GM18507 (cell line): ENCODE measurements around the gene PRELID1.
"Not testable (repeated sequence)": the region's sequence is repeated elsewhere in the genome, so short reads cannot be mapped to it uniquely, and the experiment has no call there.

Experiments used
- DNase-seq: peaks from one replicate; pipeline ENCODE4 v3.0.0; 2011; ENCODE audit warnings: low read depth; ENCODE audit not compliant: insufficient read length; ENCODE audit errors: extremely low spot score
- FAIRE-seq: peaks from 2 replicates; lab custom pipeline; 2011; peaks lifted over from hg19 to GRCh38; lab: Jason Lieb, UNC

Gene PRELID1

GRCh38 chr5:177303121-177303924, at the start of gene PRELID1, which contains the start of gene RAB24:
PRELID1 (plus strand) TSS chr5:177303799; CDS start chr5:177303986, 187 bp downstream.
RAB24 (minus strand) TSS chr5:177303719; CDS start chr5:177303288, 431 bp downstream.
- DNase-seq (peak; percentile 79), FAIRE-seq (peak; percentile 62)

DNA sequence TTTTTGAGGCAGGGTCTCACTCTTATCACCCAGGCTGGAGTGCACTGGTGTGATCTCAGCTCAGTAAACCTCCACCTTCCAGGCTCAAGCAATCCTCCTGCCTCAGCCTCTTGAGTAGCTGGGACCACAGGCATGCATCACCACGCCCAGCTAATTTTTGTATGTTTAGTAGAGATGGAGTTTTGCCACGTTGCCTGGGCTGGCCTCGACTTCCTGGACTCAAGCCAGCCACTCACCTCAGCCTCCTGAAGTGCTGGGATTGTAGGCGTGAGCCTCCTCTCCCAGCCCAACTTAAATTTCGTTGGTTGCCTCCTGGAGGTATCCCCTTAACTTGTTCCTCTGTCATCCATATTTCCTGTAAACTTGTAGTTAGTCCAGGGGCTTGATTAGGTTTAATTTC, 47.3 kb upstream of the PRELID1 start:
- DNase-seq: no peak
- no peak for FAIRE-seq

DNA sequence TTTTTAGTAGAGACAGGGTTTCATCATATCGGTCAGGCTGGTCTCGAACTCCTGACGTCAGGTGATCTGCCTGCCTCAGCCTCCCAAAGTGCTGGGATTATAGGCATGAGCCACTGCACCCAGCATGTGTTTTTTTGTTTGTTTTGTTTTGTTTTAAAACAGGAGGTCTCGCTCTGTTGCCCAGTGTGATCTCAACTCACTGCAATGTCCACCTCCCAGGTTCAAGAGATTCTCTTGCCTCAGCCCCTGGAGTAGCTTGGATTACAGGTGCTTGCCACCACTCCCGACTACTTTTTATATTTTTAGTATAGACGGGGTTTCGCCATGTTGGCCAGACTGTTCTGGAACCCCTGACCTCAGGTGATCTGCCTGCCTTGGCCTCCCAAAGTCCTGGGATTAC, 44.9 kb upstream of the PRELID1 start:
- FAIRE-seq, DNase-seq: not testable (repeated sequence)

- FAIRE-seq: no peak
- DNase-seq: no peak
These were observed 42.6 kb upstream of the PRELID1 start for GRCh38 chr5:177260961-177261360.

GRCh38 chr5:177261510-177261909, 42.1 kb upstream of the PRELID1 start:
- no peak for FAIRE-seq

DNA sequence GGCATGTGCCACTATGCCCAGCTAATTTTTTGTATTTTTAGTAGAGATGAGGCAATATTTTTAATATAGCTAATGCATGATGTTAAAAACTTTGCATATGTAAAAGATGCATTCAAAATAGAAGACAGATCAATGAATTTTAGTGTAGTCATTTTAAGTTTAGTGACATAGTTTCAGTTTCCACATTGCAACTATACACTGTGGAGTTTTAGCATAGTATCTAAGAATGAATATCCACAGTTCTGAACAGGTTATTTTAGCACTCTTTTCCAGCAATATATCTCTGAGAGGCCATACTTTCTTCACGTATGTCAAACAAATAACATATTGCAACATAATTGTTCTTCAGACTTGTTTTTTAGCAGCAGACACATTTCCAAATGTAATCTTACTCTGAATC, 39.4 kb upstream of the PRELID1 start:
- no peak for FAIRE-seq

More at GRCh38 chr5:177261510-177261909, 42.1 kb upstream of the PRELID1 start:
- no peak for DNase-seq

DNA sequence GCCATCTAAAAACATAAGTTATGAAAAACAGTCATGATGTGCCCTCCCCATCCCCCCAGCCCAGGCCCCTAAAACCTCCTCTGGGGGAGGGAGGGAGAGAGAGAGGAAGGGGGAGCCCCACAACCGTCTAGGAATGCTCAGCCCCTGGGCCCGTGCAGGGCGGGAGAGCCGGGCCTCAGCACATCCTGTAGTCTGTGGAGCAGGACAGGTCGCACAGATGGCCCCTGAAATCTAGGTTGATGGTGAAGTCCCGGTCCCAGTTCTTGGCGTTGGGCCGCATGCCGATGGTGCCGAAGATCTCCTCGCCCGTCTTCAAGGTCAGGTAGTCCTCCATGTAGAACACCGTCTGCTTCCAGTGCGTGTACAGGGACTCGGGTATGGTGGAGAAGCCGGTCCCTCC, 38.2 kb upstream of the PRELID1 start:
- no peak for DNase-seq
- FAIRE-seq: no peak

More for the DNA sequence above, 39.4 kb upstream of the PRELID1 start:
- DNase-seq: no peak

GRCh38 chr5:177269232-177269895, 34.2 kb upstream of the PRELID1 start:
- DNase-seq: no peak
- FAIRE-seq: no peak

GRCh38 chr5:177269976-177270375, 33.6 kb upstream of the PRELID1 start:
- FAIRE-seq: no peak
- no peak for DNase-seq

GRCh38 chr5:177270653-177271052, 32.9 kb upstream of the PRELID1 start:
- DNase-seq (no peak), FAIRE-seq (no peak)

DNA sequence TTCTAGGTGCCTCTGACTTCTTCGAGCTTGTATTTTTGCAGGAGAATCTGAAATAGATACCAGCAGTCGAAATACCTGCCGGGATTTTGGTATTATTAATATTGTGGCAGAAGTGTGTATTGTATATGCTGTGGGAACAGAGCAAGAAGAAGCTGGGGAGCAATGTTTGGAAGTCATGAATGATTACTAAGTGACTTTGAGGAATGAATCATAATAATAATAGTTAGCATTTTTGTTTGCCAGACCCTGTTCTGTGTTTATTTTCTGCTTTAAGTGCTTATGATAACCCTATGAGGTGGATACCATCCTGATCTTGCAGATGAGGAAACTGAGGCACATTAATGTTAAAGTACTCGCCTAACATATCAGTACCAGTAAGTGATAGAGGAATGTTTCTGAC, 32.5 kb upstream of the PRELID1 start:
- FAIRE-seq: no peak
- DNase-seq: no peak

DNA sequence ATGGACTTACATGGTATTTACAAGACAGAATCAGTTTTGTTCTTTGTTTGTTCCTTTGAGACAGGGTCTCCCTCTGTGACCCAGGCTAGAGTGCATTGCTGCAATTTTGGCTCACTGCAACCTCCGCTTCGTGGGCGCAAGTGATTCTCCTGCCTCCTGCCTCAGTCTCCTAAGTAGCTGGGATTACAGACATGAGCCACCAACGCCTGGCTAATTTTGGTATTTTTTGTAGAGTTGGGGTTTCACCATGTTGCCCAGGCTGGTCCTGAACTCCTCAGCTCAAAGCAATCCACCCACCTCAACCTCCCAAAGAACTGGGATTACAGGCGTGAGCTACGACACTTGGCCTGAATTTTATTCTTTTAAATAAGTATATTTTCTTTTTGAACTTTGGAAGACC, 27.7 kb upstream of the PRELID1 start:
- DNase-seq: no peak
- FAIRE-seq: no peak

DNA sequence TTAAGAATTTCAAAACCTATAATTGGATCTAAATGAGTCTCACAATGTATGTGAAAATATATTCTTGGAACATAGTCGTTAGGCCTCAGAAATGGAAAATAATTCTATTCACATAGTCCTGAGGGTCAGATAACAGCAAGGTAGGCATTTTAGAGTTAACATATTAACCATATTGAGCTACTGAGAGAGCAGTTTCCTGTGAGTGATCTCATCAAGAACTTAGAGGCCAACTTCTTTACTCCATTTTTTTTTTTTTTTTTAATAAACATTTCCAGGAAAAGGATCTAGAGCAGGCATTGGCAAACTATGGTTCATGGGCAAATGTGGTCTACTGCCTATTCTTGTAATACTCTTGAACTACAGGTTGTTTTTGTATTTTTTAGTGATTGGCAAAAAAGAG, 26.7 kb upstream of the PRELID1 start:
- FAIRE-seq: no peak
- DNase-seq: no peak

GRCh38 chr5:177288191-177288590, 15.4 kb upstream of the PRELID1 start:
- no peak for FAIRE-seq
- DNase-seq: no peak

DNA sequence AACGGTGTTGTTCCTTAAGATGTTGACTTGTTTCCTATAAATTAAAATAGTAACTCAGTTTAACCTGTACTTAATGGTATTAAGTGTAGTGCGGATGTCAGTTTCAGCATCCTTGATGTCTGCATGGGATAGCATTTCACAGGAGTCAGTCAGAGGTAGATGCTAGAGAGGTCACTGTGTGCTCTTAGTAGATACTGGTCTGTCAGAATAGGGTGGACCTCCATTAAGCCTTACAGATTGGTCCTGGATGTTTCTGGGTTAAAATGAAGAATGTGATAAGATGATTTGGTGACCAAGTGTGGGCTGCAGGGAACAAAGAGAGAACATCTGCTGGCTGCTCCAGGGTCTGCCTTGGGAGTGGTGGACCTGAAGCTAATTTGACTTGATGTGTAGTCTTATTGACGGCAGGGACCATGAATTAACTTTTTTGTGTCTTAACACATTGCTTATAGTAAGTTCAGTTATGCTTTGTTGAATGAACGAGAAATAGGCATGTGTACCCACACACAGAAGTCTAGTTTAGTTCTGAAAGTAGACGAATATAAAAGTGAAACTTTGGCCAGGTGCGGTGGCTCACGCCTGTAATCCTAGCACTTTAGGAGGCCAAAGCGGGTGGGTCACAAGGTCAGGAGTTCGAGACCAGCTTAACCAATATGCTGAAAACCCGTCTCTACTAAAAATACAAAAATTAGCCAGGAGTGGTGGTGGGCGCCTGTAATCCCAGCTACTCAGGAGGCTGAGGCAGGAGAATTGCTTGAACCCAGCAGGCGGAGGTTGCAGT, 12.6 kb upstream of the PRELID1 start:
- no peak for DNase-seq
- FAIRE-seq: peak; percentile 94

DNA sequence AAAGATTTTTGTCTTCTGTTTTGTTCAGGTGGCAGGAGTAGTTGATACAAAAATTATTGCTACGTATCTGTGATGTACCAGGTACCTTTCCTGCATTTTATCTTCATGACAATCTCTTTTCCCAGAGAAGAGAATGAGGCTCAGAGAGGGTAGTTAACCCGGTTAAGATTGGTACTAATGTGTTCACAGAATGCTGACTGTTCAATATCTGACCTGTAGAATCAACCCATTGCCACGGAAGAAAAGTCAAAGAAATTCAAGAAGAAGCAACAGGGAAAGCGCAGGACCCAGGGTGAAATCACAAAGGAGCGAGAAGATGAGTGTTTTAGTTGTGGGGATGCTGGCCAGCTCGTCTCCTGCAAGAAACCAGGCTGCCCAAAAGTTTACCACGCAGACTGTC, 11.9 kb upstream of the PRELID1 start:
- FAIRE-seq (no peak), DNase-seq (no peak)

DNA sequence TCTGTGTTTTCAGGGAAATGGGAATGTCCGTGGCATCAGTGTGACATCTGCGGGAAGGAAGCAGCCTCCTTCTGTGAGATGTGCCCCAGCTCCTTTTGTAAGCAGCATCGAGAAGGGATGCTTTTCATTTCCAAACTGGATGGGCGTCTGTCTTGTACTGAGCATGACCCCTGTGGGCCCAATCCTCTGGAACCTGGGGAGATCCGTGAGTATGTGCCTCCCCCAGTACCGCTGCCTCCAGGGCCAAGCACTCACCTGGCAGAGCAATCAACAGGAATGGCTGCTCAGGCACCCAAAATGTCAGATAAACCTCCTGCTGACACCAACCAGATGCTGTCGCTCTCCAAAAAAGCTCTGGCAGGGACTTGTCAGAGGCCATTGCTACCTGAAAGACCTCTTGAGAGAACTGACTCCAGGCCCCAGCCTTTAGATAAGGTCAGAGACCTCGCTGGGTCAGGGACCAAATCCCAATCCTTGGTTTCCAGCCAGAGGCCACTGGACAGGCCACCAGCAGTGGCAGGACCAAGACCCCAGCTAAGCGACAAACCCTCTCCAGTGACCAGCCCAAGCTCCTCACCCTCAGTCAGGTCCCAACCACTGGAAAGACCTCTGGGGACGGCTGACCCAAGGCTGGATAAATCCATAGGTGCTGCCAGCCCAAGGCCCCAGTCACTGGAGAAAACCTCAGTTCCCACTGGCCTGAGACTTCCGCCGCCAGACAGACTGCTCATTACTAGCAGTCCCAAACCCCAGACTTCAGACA, 9.6 kb upstream of the PRELID1 start:
- DNase-seq (no peak), FAIRE-seq (no peak)

DNA sequence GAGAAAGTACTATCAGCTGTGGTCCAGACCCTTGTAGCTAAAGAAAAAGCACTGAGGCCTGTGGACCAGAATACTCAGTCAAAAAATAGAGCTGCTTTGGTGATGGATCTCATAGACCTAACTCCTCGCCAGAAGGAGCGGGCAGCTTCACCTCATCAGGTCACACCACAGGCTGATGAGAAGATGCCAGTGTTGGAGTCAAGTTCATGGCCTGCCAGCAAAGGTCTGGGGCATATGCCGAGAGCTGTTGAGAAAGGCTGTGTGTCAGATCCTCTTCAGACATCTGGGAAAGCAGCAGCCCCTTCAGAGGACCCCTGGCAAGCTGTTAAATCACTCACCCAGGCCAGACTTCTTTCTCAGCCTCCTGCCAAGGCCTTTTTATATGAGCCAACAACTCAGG, 9.0 kb upstream of the PRELID1 start:
- no peak for FAIRE-seq

GRCh38 chr5:177295924-177296323, 7.7 kb upstream of the PRELID1 start:
- no peak for DNase-seq
- no peak for FAIRE-seq

More for the DNA sequence above, 9.0 kb upstream of the PRELID1 start:
- no peak for DNase-seq
